SK-N-SH treated with all-trans-retinoic acid at 6 μM for 48 hours (cell line): ENCODE data around the gene ATP2B3.

Source experiments
- ATAC-seq: fragments of 200-7000 bp; cut with Tn5 transposase; 3 replicates; pipeline ENCODE4 v1.9.1; 2020; ENCODE audit warnings: mild to moderate bottlenecking, moderate library complexity
- ARNTL ChIP-seq: fragments of 450-650 bp; formaldehyde crosslinking; IDR thresholded peaks from 2 replicates; pipeline ENCODE4 v1.5.0; 2020; ENCODE audit warnings: low read depth, mild to moderate bottlenecking, moderate library complexity, borderline replicate concordance
- BACH2 ChIP-seq: fragments of 250-450 bp; sonication (Bioruptor Pico); IDR thresholded peaks from 2 replicates; pipeline ENCODE4 v1.9.0; 2021; ENCODE audit warnings: mild to moderate bottlenecking, borderline replicate concordance
- CREB5 ChIP-seq: fragments of 250-450 bp; sonication (Bioruptor Pico); IDR thresholded peaks from 2 replicates; pipeline ENCODE4 v1.5.1; 2020; ENCODE audit warnings: low read depth, mild to moderate bottlenecking, moderate library complexity
- CSDC2 ChIP-seq: fragments of 250-450 bp; sonication (Bioruptor Pico); IDR thresholded peaks from 2 replicates; pipeline ENCODE4 v1.5.0; 2020; ENCODE audit warnings: mild to moderate bottlenecking, moderate library complexity
- CSRNP3 ChIP-seq: fragments of 250-450 bp; sonication (Bioruptor Pico); IDR thresholded peaks from 2 replicates; pipeline ENCODE4 v1.5.1; 2021; ENCODE audit warnings: mild to moderate bottlenecking, moderate library complexity
- ESRRG ChIP-seq: fragments of 250-450 bp; sonication (Bioruptor Pico); IDR thresholded peaks from 2 replicates; pipeline ENCODE4 v1.6.1; 2021; ENCODE audit warnings: mild to moderate bottlenecking
- GLIS3 ChIP-seq: fragments of 250-450 bp; sonication (Bioruptor Pico); IDR thresholded peaks from 2 replicates; pipeline ENCODE4 v1.5.0; 2020; ENCODE audit warnings: mild to moderate bottlenecking, moderate library complexity
- ISL1 ChIP-seq: fragments of 250-450 bp; sonication (Bioruptor Pico); IDR thresholded peaks from 2 replicates; pipeline ENCODE4 v2.1.2; 2022; ENCODE audit warnings: mild to moderate bottlenecking, moderate library complexity
- OSR1 ChIP-seq: fragments of 250-450 bp; sonication (Bioruptor Pico); IDR thresholded peaks from 2 replicates; pipeline ENCODE4 v1.8.0; 2022; ENCODE audit warnings: moderate library complexity, mild to moderate bottlenecking, inconsistent platforms
- PATZ1 ChIP-seq: fragments of 250-450 bp; sonication (Bioruptor Pico); IDR thresholded peaks from 2 replicates; pipeline ENCODE4 v1.8.0; 2020; ENCODE audit warnings: mild to moderate bottlenecking, moderate library complexity, borderline replicate concordance
- POU6F1 ChIP-seq: fragments of 250-450 bp; sonication (Bioruptor Pico); IDR thresholded peaks from 2 replicates; pipeline ENCODE4 v1.8.0; 2021; ENCODE audit warnings: low read depth, mild to moderate bottlenecking, moderate library complexity, borderline replicate concordance
- RARB ChIP-seq: fragments of 250-450 bp; sonication (Bioruptor Pico); IDR thresholded peaks from 2 replicates; pipeline ENCODE4 v1.8.0; 2021; ENCODE audit warnings: mild to moderate bottlenecking, moderate library complexity
- SNAI2 ChIP-seq: fragments of 250-450 bp; sonication (Bioruptor Pico); IDR thresholded peaks from 2 replicates; pipeline ENCODE4 v1.5.0; 2020; ENCODE audit warnings: mild to moderate bottlenecking, moderate library complexity
- TCF4 ChIP-seq: fragments of 250-450 bp; sonication (Bioruptor Pico); IDR thresholded peaks from 2 replicates; pipeline ENCODE4 v1.8.0; 2021; ENCODE audit warnings: mild to moderate bottlenecking, moderate library complexity, borderline replicate concordance
- TSHZ2 ChIP-seq: fragments of 250-450 bp; sonication (Bioruptor Pico); IDR thresholded peaks from 2 replicates; pipeline ENCODE4 v1.5.0; 2020; ENCODE audit warnings: mild to moderate bottlenecking, moderate library complexity
- ZFP3 ChIP-seq: fragments of 250-450 bp; sonication (Bioruptor Pico); IDR thresholded peaks from 2 replicates; pipeline ENCODE4 v1.5.0; 2020; ENCODE audit warnings: mild to moderate bottlenecking, moderate library complexity
- ZFP30 ChIP-seq: fragments of 450-650 bp; formaldehyde crosslinking; IDR thresholded peaks from 2 replicates; pipeline ENCODE4 v1.5.0; 2022; ENCODE audit warnings: mild to moderate bottlenecking, moderate library complexity
- ZNF565 ChIP-seq: fragments of 450-650 bp; formaldehyde crosslinking; conservative IDR thresholded peaks from 2 replicates; pipeline ENCODE4 v1.5.0; 2020; ENCODE audit warnings: low read depth, mild to moderate bottlenecking, moderate library complexity
- ZNF70 ChIP-seq: fragments of 450-650 bp; formaldehyde crosslinking; IDR thresholded peaks from 2 replicates; pipeline ENCODE4 v1.5.0; 2020; ENCODE audit warnings: mild to moderate bottlenecking, moderate library complexity

Gene ATP2B3

GRCh38 chrX:153509592-153509991 is 7.8 kb upstream of the ATP2B3 start (continued):
- TF ChIP-seq TSHZ2 (CRISPR knock-in tag) (no peak), ZFP3 (CRISPR knock-in tag) (no peak), SNAI2 (CRISPR knock-in tag) (no peak), GLIS3 (CRISPR knock-in tag) (no peak)

GRCh38 chrX:153510383-153510782 is 7.1 kb upstream of the ATP2B3 start:
- TF ChIP-seq BACH2 = no peak
- TF ChIP-seq POU6F1 (CRISPR knock-in tag) = no peak
- no peak for TF ChIP-seq ZFP30 (CRISPR knock-in tag)
- no peak for TF ChIP-seq OSR1 (CRISPR knock-in tag)
- no peak for ATAC-seq

GRCh38 chrX:153511784-153512500 is 5.5 kb upstream of the ATP2B3 start:
- TF ChIP-seq OSR1 (CRISPR knock-in tag) (no peak), ZNF70 (CRISPR knock-in tag) (no peak), PATZ1 (CRISPR knock-in tag) (no peak), ESRRG (CRISPR knock-in tag) (no peak), ZFP3 (CRISPR knock-in tag) (no peak), TSHZ2 (CRISPR knock-in tag) (no peak), TCF4 (CRISPR knock-in tag) (no peak), POU6F1 (CRISPR knock-in tag) (no peak), CSRNP3 (CRISPR knock-in tag) (no peak)
- TF ChIP-seq, all 23 proteins: peak for 0
- no peak for ATAC-seq

- ATAC-seq = no peak
- TF ChIP-seq ZNF565 (CRISPR knock-in tag) = no peak
- TF ChIP-seq CREB5 = no peak
- TF ChIP-seq GLIS3 (CRISPR knock-in tag) = no peak
- TF ChIP-seq BACH2 = no peak
- no peak for TF ChIP-seq CSRNP3 (CRISPR knock-in tag)
- no peak for TF ChIP-seq SNAI2 (CRISPR knock-in tag)
- TF ChIP-seq ZFP30 (CRISPR knock-in tag) = no peak
- TF ChIP-seq CSDC2 (CRISPR knock-in tag) = no peak
- no peak for TF ChIP-seq TCF4 (CRISPR knock-in tag)
- no peak for TF ChIP-seq RARB
- no peak for TF ChIP-seq ARNTL
- no peak for TF ChIP-seq ISL1 (CRISPR knock-in tag)
Measured at GRCh38 chrX:153512501-153512893, 4.9 kb upstream of the ATP2B3 start.
